ENCODE measurements around the gene GNA14.

DNA sequence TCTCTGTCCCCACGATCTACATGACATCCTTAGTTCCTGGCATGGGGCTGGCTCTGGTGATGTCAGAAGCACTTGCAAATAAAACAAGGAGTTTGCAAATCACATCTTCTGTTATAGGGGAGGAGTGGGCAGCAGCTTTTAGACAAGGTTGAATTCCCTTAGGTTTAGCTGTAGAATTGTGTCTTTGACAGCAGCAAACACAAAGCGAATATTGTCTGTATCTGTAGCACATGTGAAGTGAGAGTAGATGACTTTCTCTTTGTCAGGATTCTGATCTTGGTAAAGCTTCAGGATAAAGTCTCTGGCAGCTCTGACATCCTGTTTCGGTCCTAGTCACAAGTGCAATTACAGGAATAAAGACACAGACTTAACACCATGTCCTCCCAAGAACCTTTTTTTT lies 224.3 kb downstream of the GNA14 start:
- TF ChIP-seq, protein P1, sequence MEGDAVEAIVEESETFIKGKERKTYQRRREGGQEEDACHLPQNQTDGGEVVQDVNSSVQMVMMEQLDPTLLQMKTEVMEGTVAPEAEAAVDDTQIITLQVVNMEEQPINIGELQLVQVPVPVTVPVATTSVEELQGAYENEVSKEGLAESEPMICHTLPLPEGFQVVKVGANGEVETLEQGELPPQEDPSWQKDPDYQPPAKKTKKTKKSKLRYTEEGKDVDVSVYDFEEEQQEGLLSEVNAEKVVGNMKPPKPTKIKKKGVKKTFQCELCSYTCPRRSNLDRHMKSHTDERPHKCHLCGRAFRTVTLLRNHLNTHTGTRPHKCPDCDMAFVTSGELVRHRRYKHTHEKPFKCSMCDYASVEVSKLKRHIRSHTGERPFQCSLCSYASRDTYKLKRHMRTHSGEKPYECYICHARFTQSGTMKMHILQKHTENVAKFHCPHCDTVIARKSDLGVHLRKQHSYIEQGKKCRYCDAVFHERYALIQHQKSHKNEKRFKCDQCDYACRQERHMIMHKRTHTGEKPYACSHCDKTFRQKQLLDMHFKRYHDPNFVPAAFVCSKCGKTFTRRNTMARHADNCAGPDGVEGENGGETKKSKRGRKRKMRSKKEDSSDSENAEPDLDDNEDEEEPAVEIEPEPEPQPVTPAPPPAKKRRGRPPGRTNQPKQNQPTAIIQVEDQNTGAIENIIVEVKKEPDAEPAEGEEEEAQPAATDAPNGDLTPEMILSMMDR (IDR thresholded peaks at IDR 0.05), result no peak
- no peak for TF ChIP-seq POLR2A (IDR thresholded peaks at IDR 0.05)

Data from lower leg skin (tissue), 3 donors.